HG03565 (cell line): ENCODE results near the gene RMDN3.

ENCODE experiments used
- ATAC-seq: cut with Tn5 transposase; IDR thresholded peaks from one replicate; pipeline ENCODE4 v1.9.1; 2021; ENCODE audit warnings: mild to moderate bottlenecking, moderate library complexity; ENCODE audit not compliant: unreplicated experiment

The RMDN3 gene

DNA sequence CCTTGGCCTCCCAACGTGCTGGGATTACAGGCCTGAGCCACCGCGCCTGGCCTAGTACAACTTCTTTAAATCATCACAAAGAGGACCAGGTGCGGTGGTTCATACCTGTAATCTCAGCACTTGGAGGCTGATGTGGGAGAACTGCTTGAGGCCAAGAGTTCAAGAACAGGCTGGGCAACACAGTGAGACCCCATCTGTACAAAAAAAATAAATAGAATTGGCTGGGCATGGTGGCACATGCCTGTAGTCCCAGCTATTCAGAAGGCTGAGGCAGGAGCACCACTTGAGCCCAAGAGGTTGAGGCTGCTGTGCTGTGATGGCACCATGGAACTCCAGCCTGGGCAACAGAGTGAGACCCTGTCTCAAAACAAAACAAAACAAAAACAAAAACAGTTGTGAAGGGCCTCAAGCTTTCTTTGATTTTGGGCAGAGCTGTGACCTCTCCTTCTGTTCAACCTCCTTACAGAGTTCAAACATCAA, 5.9 kb downstream of the RMDN3 start:
- ATAC-seq: no peak

GRCh38 chr15:40747685-40748631, 7.1 kb downstream of the RMDN3 start:
- no peak for ATAC-seq

DNA sequence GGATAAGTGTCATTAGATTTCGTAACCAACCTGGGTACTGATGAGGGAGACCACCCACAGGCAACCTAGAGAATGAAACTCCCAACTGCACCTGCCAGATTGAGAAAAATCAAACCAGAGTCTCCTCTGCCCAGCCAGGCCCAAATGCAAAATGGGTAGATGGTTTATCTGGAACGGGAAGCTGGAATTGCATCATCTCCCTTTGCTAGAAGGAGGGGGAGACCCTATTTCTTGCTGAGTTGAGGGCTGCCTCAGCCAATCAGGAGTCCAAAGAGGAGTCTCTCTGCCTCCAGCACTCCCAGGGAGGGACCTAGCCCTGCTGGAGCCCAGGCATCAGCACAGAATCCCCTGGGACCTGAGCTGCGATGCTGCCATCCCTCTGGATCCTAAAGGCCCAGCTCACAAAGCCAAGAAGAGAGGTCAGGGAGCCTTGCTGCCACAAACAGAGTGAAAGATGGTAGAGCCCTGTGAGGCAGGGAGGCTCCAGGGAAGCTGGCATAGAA, 8.1 kb downstream of the RMDN3 start:
- ATAC-seq: no peak

DNA sequence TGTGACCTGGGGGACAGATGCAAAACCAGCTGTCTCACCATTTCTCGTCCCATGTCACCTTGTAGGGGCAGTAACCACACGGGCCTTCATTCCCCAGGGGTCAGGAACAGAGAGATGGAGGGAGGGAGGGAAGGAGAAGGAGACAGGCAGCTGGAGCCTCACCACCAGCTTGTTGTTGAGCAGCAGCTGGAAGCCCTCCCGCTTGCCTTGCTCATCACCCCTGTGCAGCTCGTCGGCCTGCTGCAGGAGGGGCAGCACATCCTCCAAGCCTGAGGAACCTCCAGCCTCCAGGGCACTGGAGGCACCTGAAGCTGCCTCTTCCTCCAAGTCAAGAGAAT, 10.3 kb downstream of the RMDN3 start:
- no peak for ATAC-seq

- ATAC-seq: no peak
Measured at GRCh38 chr15:40743921-40744814, 10.9 kb downstream of the RMDN3 start.

DNA sequence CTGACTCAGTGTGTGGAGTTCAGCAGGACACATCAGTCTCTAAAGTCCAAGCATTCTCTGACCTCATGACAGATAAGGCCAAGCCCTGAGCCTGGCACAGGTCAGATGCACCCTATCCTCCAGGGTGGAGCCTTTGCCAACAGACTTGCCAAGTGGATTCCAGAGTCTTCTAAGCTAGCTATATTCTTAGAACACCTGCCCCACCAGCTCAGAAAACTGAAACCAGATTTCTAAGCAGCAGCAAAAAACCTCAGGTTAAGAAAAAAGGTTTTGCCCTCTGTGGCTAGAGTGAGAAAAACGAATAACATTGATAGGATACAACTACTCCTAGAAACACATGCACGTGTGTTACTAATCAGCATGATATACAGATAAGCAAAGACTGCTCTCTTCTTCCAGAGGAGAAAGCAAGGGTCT, 11.6 kb downstream of the RMDN3 start:
- no peak for ATAC-seq

GRCh38 chr15:40739854-40740253, 15.2 kb downstream of the RMDN3 start:
- ATAC-seq: no peak

GRCh38 chr15:40739047-40739446, 16.0 kb downstream of the RMDN3 start:
- ATAC-seq: no peak

DNA sequence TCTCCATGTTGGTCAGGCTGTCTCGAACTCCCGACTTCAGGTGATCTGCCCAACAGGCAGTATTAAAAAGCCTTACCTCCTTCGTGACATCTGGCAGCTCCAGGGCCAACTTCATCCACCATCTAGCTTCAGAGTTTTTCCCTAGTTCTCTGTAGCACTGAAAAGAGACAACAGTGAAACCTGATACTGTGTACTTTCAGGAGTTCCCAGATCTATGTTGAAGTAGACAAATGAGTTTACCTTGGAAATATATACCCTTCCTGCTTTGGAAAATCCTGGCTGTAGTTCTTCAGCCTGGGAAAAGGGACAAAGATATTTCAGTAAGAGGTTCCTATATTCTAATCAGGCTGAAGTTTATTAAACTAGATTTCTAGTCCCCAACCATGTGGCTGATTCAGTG, 18.0 kb downstream of the RMDN3 start:
- no peak for ATAC-seq

GRCh38 chr15:40736575-40736974, 18.5 kb downstream of the RMDN3 start:
- no peak for ATAC-seq

- no peak for ATAC-seq
Measured at GRCh38 chr15:40731034-40731433, 24.0 kb downstream of the RMDN3 start.

- no peak for ATAC-seq
Measured at GRCh38 chr15:40723919-40724318, 31.1 kb downstream of the RMDN3 start.

GRCh38 chr15:40722934-40723333, 32.1 kb downstream of the RMDN3 start:
- ATAC-seq: no peak

DNA sequence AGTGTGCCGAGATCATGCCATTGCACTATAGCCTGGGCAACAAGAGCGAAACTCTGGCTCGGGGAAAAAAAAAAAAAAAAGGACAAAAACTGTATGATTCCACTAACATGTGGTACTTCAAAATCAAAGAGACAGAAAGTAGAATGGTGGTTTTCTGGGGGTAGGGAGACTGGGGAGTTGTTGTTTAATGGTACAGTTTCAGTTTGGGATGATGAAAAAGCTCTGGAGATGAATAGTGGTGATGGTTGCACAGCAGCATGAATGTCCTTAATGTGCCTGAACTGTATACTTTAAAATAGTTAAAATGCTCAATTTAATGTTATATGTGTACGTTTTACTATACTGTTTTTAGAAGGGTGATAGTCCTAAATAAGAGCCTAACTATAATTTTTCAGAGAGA, 32.7 kb downstream of the RMDN3 start:
- ATAC-seq: no peak

DNA sequence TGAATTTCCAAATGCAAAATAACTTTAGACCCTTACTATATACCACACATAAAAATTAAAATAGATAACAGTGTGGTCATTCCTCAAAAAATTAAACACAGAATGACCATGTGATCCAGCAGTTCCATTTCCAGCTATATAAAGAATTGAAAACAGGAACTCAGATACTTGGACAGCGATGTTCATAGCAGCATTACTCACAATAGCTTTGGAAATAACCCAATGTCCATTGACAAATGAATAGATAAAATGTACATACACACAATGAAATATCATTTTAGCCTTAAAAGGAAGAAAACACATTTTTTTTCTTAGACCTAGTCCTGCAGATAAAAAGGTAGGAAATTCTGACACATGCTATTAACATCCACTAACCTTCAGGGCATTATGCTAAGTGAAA, 33.4 kb downstream of the RMDN3 start:
- ATAC-seq: no peak

DNA sequence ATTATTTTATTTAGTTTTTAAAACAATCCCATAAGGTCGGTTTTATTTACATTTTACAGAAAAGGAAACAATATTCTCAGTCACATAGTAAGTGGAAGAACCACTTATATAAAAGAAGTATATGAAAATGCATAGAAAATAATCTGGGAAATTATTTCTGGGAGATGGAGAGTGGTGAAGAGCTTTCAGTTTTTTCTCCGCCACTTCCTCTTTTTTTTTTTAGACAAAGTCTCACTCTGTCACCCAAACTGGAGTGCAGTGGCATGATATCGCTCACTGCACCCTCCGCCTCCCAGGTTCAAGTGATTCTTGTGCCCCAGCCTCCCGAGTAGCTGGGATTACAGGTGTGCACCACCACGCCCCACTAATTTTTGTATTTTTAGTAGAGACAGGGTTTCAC, 38.9 kb downstream of the RMDN3 start:
- no peak for ATAC-seq

DNA sequence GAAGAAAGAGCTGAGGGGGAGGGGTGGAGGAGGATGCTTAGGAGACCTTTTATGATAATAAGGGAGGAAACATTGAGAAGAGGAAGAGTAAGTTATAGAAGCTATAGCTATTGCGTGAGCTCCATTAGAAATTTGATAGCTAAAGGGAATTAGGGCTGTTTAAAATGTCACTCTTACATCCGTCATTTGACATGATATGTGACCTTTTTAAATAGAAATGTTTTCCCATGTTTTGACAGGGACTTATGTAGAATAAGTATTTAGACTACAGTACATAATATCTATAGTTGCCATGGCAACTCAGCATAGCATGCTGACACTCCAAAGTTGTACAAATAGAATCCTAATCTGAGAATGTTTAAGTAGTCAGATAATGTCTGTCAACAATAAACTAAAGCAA, 40.9 kb downstream of the RMDN3 start:
- no peak for ATAC-seq

- ATAC-seq: no peak
Measured at GRCh38 chr15:40706121-40706520, 48.9 kb downstream of the RMDN3 start.

GRCh38 chr15:40702077-40702476, 53.0 kb downstream of the RMDN3 start:
- no peak for ATAC-seq

- no peak for ATAC-seq
Measured at GRCh38 chr15:40697916-40698315, 57.1 kb downstream of the RMDN3 start.

DNA sequence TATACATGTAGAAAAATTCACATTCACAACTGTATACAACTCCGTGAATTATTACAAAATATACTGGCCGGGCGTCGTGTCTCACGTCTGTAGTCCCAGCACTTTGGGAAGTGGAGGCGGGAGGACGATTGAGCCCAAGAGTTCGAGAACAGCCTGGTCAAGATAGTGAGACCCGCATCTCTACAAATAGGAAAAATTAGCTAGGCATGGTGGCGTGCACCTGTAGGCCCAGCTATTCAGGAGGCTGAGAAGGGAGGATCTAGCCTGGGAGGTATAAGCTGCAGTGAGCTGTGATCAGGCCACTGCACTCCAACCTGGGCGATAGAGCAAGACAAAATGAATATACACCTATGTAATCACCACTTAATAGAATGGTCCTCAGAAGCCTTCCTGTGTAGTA, 58.8 kb downstream of the RMDN3 start:
- ATAC-seq: no peak

DNA sequence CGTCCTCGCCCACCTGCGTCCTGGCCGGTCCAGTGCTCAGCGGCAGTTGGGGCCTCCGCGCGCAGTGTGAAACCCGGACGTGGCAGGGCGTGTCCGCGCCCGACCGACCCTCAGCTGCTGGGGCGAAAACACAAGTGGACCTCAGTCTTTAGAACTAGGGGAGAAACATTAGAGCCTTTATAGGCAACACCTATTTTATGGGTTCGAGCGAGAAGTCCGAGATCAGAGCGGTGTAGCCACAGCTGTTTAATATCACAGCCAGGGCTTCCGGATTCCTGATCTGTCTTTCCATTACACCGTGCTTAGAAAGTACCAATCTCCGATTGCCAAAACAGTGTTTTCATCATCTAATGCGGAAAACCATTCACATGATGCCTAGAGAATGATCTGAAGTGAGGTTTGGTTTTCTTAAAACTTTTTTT, 59.6 kb downstream of the RMDN3 start:
- ATAC-seq: peak; percentile 8
